ENCODE data around the gene MBOAT2.

- TF ChIP-seq EZH2 (IDR thresholded peaks at IDR 0.05; ENCODE audit: low read length), result no peak
- no peak for TF ChIP-seq CTCF (optimal IDR thresholded peaks at IDR 0.05 in 1 of 3, IDR thresholded peaks at IDR 0.05 in 1 of 3, conservative IDR thresholded peaks at IDR 0.05 in 1 of 3; ENCODE audit: extremely low read depth in 1 of 3, insufficient read depth in 2 of 3, low read length in 3 of 3)
Measured at GRCh38 chr2:8935982-8936381, 67.5 kb downstream of the MBOAT2 start.

All from keratinocyte (primary cell).